ENCODE measurements around the gene TADA2B.

- TF ChIP-seq, protein P1, sequence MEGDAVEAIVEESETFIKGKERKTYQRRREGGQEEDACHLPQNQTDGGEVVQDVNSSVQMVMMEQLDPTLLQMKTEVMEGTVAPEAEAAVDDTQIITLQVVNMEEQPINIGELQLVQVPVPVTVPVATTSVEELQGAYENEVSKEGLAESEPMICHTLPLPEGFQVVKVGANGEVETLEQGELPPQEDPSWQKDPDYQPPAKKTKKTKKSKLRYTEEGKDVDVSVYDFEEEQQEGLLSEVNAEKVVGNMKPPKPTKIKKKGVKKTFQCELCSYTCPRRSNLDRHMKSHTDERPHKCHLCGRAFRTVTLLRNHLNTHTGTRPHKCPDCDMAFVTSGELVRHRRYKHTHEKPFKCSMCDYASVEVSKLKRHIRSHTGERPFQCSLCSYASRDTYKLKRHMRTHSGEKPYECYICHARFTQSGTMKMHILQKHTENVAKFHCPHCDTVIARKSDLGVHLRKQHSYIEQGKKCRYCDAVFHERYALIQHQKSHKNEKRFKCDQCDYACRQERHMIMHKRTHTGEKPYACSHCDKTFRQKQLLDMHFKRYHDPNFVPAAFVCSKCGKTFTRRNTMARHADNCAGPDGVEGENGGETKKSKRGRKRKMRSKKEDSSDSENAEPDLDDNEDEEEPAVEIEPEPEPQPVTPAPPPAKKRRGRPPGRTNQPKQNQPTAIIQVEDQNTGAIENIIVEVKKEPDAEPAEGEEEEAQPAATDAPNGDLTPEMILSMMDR (IDR thresholded peaks at IDR 0.05; ENCODE audit: low read length) = no peak
- no peak for TF ChIP-seq EZH2 (IDR thresholded peaks at IDR 0.05; ENCODE audit: borderline replicate concordance, low read length)
Observed at GRCh38 chr4:7045553-7045952, 2.4 kb downstream of the TADA2B start.

Measured in OCI-LY1 (cell line).